ENCODE data around the gene BOD1L2. TPM values are rescaled to one million over a fixed set of nuclear protein-coding genes. Genes with fewer than 3 reads are reported as not detected.

The BOD1L2 gene
- not detected for total RNA-seq

DNA sequence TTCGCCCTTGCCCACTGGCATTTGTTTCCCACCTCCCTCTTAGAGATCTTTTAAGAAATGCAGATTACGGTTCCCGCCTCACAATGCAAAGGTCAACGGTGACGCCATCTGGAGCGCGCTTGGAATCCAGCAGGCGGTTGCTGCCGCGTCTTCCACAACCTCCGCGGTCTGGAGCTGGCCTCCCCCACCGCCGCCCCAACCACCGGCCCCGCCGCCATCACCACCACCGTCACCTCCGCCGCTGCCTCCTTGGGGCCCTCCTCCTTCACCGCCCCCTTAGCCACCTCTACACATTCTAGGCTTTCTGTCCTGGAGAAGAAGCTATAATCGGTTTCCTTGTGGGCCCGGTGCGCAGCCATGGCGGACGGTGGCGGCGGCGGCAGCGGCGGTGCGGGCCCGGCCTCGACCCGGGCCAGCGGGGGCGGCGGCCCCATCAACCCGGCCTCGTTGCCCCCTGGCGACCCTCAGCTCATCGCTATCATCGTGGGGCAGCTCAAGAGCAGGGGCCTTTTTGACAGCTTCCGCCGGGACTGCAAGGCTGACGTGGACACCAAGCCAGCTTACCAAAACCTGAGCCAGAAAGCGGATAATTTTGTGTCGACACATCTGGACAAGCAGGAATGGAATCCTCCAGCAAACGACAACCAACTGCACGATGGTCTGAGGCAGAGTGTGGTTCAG is at the start of gene BOD1L2:
TSS of gene BOD1L2 (plus strand) at position 132 of the 681 bp plus-strand sequence. CDS start at position 358, 226 bp downstream.
- Histone ChIP-seq H3K27me3 (ENCODE audit: control insufficient read depth in 3 of 3, insufficient read depth in 3 of 3, low read length in 3 of 3) (peaks cover 0 to 7% (median 2%) of the 10 kb centered on the region in 3 donors), H3K9me3 (ENCODE audit: control insufficient read depth in 3 of 3, low read length in 3 of 3) (no peaks in the 10 kb centered on the region), H3K36me3 (ENCODE audit: control insufficient read depth in 3 of 3, insufficient read depth in 3 of 3, low read length in 3 of 3) (no peaks in the 10 kb centered on the region), H3K4me3 (ENCODE audit: low read length in 3 of 3) (no peak within 1 kb of the TSS), H3K27ac (ENCODE audit: low read depth, low read length) (no peak within 1 kb of the TSS), H3K9ac (ENCODE audit: low read depth in 1 of 3, low read length in 3 of 3) (no peak within 1 kb of the TSS), H3K4me1 (ENCODE audit: control insufficient read depth in 3 of 3, insufficient read depth in 3 of 3, low read length in 3 of 3) (peaks cover 0 to 4% (median 3%) of the 10 kb centered on the region in 3 donors)

DNA sequence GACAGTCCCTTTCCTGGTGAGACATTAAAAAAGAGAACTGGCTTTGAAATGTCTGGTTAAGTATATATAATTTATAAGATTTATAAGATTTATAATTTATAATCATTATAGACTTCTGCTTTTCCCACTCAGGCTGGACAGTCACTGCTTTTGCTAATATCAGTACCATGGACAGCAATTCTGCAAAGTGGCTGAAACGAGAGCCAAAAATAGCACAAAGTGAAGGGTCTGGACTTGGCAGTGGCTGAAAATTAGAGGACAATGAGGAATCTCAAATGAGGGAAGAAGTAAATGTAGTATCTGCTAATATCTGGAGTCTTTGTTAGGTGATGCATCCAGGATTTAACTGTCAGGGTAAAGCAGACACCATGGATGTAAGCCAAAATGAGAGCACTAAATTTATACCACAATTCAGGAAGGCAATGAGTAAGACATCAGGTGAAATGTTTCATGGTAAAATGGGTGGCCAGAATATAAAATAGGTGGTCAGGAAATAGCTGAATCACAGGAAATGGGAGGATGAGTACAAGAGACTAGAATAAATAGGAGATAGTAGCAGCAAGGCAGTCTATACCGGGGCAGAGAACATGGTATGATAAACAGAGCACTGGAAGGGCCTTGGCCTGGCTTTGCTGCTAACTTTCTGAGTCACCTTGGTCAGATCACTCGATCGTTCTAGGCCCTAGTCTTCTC is 39.6 kb upstream of the BOD1L2 start:
- Histone ChIP-seq H3K9ac (ENCODE audit: low read depth in 1 of 3, low read length in 3 of 3) (no peak overlapping the region), H3K4me1 (ENCODE audit: control insufficient read depth in 3 of 3, insufficient read depth in 3 of 3, low read length in 3 of 3) (no peaks in the 10 kb centered on the region)

DNA sequence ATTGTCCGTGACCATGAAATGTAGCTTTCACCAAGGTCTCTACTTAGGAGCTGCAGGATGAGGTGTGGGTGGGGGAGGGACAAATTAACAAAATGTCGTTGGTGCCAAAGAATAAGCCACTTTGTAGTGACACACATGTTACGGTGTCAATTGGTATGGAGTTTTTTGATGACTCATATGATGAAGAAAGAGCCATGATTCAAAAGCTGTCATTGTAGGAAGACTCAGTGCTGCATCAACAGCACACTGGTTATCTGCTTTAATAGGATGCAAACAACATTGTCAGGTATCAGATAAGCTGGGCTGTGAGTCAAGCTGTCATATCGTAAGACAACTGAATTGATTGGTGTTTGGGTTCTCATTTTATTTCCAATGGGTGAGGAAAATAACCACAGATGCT is 36.6 kb upstream of the BOD1L2 start:
- Histone ChIP-seq H3K4me1 (ENCODE audit: control insufficient read depth in 3 of 3, insufficient read depth in 3 of 3, low read length in 3 of 3) (no peaks in the 10 kb centered on the region), H3K9ac (ENCODE audit: low read depth in 1 of 3, low read length in 3 of 3) (no peak overlapping the region), H3K9me3 (ENCODE audit: control insufficient read depth in 3 of 3, low read length in 3 of 3) (no peaks in the 10 kb centered on the region), H3K36me3 (ENCODE audit: control insufficient read depth in 3 of 3, insufficient read depth in 3 of 3, low read length in 3 of 3) (no peaks in the 10 kb centered on the region), H3K27me3 (ENCODE audit: control insufficient read depth in 3 of 3, insufficient read depth in 3 of 3, low read length in 3 of 3) (no peaks in the 10 kb centered on the region), H3K4me3 (ENCODE audit: low read length in 3 of 3) (no peak overlapping the region), H3K27ac (ENCODE audit: low read depth, low read length) (no peak overlapping the region)

More for the DNA sequence above, 39.6 kb upstream of the BOD1L2 start:
- Histone ChIP-seq H3K27me3 (ENCODE audit: control insufficient read depth in 3 of 3, insufficient read depth in 3 of 3, low read length in 3 of 3) (no peaks in the 10 kb centered on the region), H3K9me3 (ENCODE audit: control insufficient read depth in 3 of 3, low read length in 3 of 3) (no peaks in the 10 kb centered on the region), H3K36me3 (ENCODE audit: control insufficient read depth in 3 of 3, insufficient read depth in 3 of 3, low read length in 3 of 3) (no peaks in the 10 kb centered on the region), H3K4me3 (ENCODE audit: low read length in 3 of 3) (no peak overlapping the region), H3K27ac (ENCODE audit: low read depth, low read length) (no peak overlapping the region)

DNA sequence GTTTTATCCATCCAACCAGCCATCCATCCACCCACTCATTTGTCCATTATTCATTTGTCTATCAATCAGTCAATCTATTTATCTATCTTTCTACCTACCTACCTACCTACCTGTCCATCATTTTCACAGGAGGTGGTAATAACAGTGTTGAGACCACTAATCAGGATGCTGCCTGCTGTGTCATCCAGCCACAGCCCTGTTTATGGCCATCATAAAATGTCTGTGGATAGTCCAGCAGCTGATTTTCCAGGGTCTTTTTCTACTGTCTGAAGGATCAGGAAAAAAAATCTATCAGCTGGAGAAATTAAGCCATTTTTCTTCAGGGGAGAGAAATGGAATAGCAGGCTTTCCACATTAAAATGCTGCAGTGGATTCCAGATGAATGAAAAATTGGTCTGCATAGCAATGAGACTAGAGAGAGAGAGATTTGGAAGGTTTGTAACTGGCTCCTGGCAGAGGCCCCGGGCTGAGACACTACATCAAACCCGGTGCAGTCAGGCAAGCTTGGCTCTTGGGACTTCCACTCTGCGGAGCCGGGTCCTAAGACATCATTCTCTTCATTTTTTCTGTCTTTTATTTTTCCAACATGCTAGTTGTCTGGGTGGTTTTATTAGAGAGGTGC is 33.0 kb upstream of the BOD1L2 start:
- Histone ChIP-seq H3K9ac (ENCODE audit: low read depth in 1 of 3, low read length in 3 of 3) (no peak overlapping the region), H3K27ac (ENCODE audit: low read depth, low read length) (no peak overlapping the region), H3K4me1 (ENCODE audit: control insufficient read depth in 3 of 3, insufficient read depth in 3 of 3, low read length in 3 of 3) (no peaks in the 10 kb centered on the region), H3K9me3 (ENCODE audit: control insufficient read depth in 3 of 3, low read length in 3 of 3) (no peaks in the 10 kb centered on the region), H3K36me3 (ENCODE audit: control insufficient read depth in 3 of 3, insufficient read depth in 3 of 3, low read length in 3 of 3) (no peaks in the 10 kb centered on the region), H3K4me3 (ENCODE audit: low read length in 3 of 3) (no peak overlapping the region), H3K27me3 (ENCODE audit: control insufficient read depth in 3 of 3, insufficient read depth in 3 of 3, low read length in 3 of 3) (peaks cover 0 to 2% (median 0%) of the 10 kb centered on the region in 3 donors)

DNA sequence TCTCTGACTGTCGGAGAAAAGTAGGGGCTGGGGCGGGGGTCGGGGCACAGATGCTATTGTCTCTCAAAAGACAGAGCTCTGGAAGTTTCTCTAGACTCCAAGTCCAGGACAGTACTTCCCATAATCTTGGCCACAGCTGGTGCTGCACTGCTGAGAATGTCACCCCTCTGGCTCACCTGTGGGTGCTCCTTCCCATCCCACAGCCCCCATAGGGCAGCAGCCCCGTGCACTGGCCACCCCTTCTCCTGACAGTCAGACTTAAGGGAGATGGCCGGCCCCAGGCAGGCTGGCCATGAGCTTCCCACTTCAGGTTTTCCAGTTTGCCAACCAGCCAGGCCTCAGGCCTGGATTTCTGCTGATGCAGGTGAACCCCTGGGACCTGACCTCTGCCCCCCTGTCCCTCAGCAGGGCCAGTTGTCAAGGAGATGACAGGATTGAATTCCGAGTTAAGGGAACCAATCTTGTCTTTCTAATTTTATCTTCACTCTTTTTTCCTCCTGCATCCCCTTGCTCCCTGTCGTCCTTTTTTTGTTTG is 30.2 kb upstream of the BOD1L2 start:
- H3K9ac ChIP-seq (ENCODE audit: low read depth in 1 of 3, low read length in 3 of 3) = no peak overlapping the region
- H3K36me3 ChIP-seq (ENCODE audit: control insufficient read depth in 3 of 3, insufficient read depth in 3 of 3, low read length in 3 of 3) = no peaks in the 10 kb centered on the region
- H3K9me3 ChIP-seq (ENCODE audit: control insufficient read depth in 3 of 3, low read length in 3 of 3) = no peaks in the 10 kb centered on the region
- peaks cover 3 to 7% (median 7%) of the 10 kb centered on the region in 3 donors for H3K27me3 ChIP-seq (ENCODE audit: control insufficient read depth in 3 of 3, insufficient read depth in 3 of 3, low read length in 3 of 3)
- no peaks in the 10 kb centered on the region for H3K4me1 ChIP-seq (ENCODE audit: control insufficient read depth in 3 of 3, insufficient read depth in 3 of 3, low read length in 3 of 3)
- no peak overlapping the region for H3K4me3 ChIP-seq (ENCODE audit: low read length in 3 of 3)
- no peak overlapping the region for H3K27ac ChIP-seq (ENCODE audit: low read depth, low read length)

DNA sequence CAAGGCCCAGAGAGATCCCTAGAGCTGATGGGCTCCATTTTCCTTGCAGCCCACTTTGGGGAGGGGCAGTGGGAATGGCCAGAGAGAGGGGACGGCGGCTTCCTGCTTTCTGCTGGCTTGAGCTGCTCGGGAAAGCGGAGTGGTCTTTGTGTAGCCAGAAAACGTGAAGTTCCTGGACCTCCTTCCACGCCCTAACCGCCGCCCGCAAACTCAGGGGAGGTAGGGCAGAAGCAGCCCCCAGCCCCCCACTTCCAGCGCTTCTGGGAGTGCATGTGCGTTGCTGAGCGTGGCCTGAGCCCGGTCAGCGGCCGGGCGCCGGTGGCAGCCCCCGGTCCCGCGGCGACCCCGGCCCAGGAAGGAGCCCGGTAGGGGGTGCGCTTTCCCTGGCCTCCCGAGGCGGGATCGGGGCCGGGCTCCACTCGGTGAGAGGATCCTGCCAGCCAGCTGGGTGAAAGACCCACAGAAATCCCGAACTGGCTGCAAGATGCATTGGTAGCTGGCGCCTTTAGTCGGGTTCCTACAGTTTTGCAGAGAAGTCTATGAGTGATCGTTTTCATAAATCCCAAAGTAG is 25.3 kb upstream of the BOD1L2 start:
- Histone ChIP-seq H3K27ac (ENCODE audit: low read depth, low read length) (no peak overlapping the region), H3K27me3 (ENCODE audit: control insufficient read depth in 3 of 3, insufficient read depth in 3 of 3, low read length in 3 of 3) (peaks cover 3 to 26% (median 22%) of the 10 kb centered on the region in 3 donors), H3K4me3 (ENCODE audit: low read length in 3 of 3) (no peak overlapping the region)

DNA sequence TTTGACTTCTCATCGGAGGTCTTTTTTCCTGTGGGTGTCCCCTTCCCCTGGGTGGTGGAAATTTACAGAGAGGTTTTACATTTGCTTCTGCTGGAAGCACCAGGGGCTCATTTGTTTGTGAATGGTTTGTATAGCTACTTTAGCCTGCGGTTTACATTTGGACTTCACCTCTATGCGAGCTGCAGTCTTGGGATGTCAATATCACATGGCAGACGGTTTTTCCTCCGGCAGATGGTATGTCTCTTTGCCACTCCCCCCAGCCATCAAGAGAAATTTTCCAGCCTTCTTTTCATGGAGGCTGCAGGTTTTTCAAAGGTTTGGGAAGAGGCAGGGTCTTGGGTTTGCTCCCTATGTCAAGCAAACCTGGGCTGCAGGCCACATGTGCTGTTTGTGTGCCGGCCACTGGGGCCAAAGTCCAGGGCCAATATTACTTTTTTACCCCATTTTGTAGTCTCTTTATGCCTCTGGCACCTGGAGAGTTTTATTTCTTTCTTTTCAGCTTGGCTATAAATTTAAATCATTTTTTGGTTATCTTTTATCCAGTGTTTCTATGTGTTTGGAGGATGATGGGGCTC is 23.9 kb upstream of the BOD1L2 start:
- Histone ChIP-seq H3K4me3 (ENCODE audit: low read length in 3 of 3) (no peak overlapping the region), H3K36me3 (ENCODE audit: control insufficient read depth in 3 of 3, insufficient read depth in 3 of 3, low read length in 3 of 3) (no peaks in the 10 kb centered on the region), H3K27me3 (ENCODE audit: control insufficient read depth in 3 of 3, insufficient read depth in 3 of 3, low read length in 3 of 3) (peaks cover 8 to 30% (median 28%) of the 10 kb centered on the region in 3 donors), H3K4me1 (ENCODE audit: control insufficient read depth in 3 of 3, insufficient read depth in 3 of 3, low read length in 3 of 3) (no peaks in the 10 kb centered on the region), H3K9me3 (ENCODE audit: control insufficient read depth in 3 of 3, low read length in 3 of 3) (no peaks in the 10 kb centered on the region), H3K9ac (ENCODE audit: low read depth in 1 of 3, low read length in 3 of 3) (no peak overlapping the region), H3K27ac (ENCODE audit: low read depth, low read length) (no peak overlapping the region)

More for the DNA sequence above, 25.3 kb upstream of the BOD1L2 start:
- H3K9ac ChIP-seq (ENCODE audit: low read depth in 1 of 3, low read length in 3 of 3) = no peak overlapping the region
- no peaks in the 10 kb centered on the region for H3K9me3 ChIP-seq (ENCODE audit: control insufficient read depth in 3 of 3, low read length in 3 of 3)
- no peaks in the 10 kb centered on the region for H3K4me1 ChIP-seq (ENCODE audit: control insufficient read depth in 3 of 3, insufficient read depth in 3 of 3, low read length in 3 of 3)
- no peaks in the 10 kb centered on the region for H3K36me3 ChIP-seq (ENCODE audit: control insufficient read depth in 3 of 3, insufficient read depth in 3 of 3, low read length in 3 of 3)

DNA sequence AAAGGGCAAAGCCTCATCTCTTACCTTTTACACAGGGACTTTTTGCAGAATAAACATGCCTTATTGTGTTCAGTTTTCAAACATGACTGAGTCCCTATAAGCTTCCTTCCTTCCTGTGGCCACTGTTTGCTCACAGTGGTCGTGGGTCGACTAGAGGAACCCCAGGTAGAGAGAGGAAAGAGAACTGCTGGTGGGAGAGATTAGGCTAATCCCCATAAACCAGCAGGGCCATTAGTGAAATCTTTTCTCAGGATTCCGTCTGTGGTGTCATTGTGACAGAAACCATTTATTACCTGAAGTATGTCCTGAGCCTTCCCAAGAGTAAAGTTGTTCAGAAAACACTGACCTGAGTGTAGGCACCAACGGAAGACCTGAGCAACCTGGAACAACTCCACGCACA is 21.3 kb upstream of the BOD1L2 start:
- Histone ChIP-seq H3K9ac (ENCODE audit: low read depth in 1 of 3, low read length in 3 of 3) (no peak overlapping the region), H3K27me3 (ENCODE audit: control insufficient read depth in 3 of 3, insufficient read depth in 3 of 3, low read length in 3 of 3) (peaks cover 8 to 36% (median 34%) of the 10 kb centered on the region in 3 donors), H3K36me3 (ENCODE audit: control insufficient read depth in 3 of 3, insufficient read depth in 3 of 3, low read length in 3 of 3) (no peaks in the 10 kb centered on the region), H3K4me1 (ENCODE audit: control insufficient read depth in 3 of 3, insufficient read depth in 3 of 3, low read length in 3 of 3) (no peaks in the 10 kb centered on the region), H3K9me3 (ENCODE audit: control insufficient read depth in 3 of 3, low read length in 3 of 3) (no peaks in the 10 kb centered on the region), H3K4me3 (ENCODE audit: low read length in 3 of 3) (no peak overlapping the region), H3K27ac (ENCODE audit: low read depth, low read length) (no peak overlapping the region)

DNA sequence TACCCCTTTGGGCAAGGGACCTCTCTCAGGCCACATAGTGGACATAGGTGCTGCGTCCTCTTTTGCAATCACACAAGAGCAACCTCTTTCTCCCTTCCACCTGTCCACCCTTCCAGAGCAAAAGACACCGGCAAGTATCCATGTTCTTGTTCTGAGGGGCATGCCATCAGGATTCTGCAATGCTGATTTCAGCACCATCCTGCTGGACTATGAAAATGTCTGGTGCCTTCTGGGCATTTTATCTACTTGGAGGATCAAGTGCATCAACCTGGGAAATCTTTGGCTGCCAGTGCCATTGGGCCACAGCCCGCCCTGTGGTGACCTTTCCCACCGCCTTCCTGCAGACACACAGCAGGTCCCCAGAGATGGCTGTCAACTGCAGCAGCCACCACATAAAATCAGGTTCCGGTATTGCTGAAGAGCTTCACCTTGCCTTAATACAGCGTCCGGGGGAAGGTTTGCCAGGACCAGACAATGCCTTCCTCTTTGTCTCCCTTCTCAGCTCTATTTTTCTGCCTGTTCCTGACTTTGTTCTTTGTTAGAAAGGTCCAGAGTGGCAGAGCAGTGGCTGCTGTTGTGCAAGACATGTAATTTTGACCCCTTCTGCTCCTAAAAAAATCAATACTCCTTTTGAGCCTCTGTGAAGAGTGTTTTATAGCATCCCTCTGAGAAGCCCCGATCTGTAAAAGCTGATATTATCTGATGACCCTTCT is 18.5 kb upstream of the BOD1L2 start:
- H3K4me3 ChIP-seq (ENCODE audit: low read length in 3 of 3) = no peak overlapping the region
- peaks cover 6 to 18% (median 14%) of the 10 kb centered on the region in 3 donors for H3K27me3 ChIP-seq (ENCODE audit: control insufficient read depth in 3 of 3, insufficient read depth in 3 of 3, low read length in 3 of 3)
- no peak overlapping the region for H3K27ac ChIP-seq (ENCODE audit: low read depth, low read length)
- no peaks in the 10 kb centered on the region for H3K36me3 ChIP-seq (ENCODE audit: control insufficient read depth in 3 of 3, insufficient read depth in 3 of 3, low read length in 3 of 3)
- H3K4me1 ChIP-seq (ENCODE audit: control insufficient read depth in 3 of 3, insufficient read depth in 3 of 3, low read length in 3 of 3) = no peaks in the 10 kb centered on the region
- no peaks in the 10 kb centered on the region for H3K9me3 ChIP-seq (ENCODE audit: control insufficient read depth in 3 of 3, low read length in 3 of 3)
- H3K9ac ChIP-seq (ENCODE audit: low read depth in 1 of 3, low read length in 3 of 3) = no peak overlapping the region

Data from skeletal muscle tissue (tissue), 4 donors.